Uterus (tissue), 4 donors: ENCODE measurements around the gene COG8. TPM values are rescaled to one million over a fixed set of nuclear protein-coding genes. Genes with fewer than 3 reads are reported as not detected.

ENCODE experiments used
- DNase-seq, 2 donors: peaks; one replicate each; pipeline ENCODE4 v3.0.0-alpha.2; 2019 to 2020
- H3K27ac ChIP-seq, 2 donors: fragments of 200-600 bp; sonication (generic); 1 replicate in 1 of 2; 2 replicates in 1 of 2; pipeline ENCODE4 v1.5.1; 2016 to 2018
- H3K27me3 ChIP-seq, 2 donors: fragments of 200-600 bp; sonication (generic); one replicate each; pipeline ENCODE4 v1.5.1; 2018 to 2019; ENCODE audit warnings: control low read depth in 1 of 2
- H3K36me3 ChIP-seq, 2 donors: fragments of 200-600 bp; sonication (generic); one replicate each; pipeline ENCODE4 v1.5.1; 2019; ENCODE audit warnings: control low read depth in 1 of 2
- H3K4me1 ChIP-seq, 2 donors: fragments of 200-600 bp; sonication (generic); one replicate each; pipeline ENCODE4 v1.5.1; 2018 to 2019; ENCODE audit warnings: control low read depth in 1 of 2
- H3K4me3 ChIP-seq, 2 donors: fragments of 200-600 bp; sonication (generic); 1 replicate in 1 of 2; 2 replicates in 1 of 2; pipeline ENCODE4 v1.5.1; 2018 to 2019; ENCODE audit warnings: mild to moderate bottlenecking in 1 of 2
- H3K9me3 ChIP-seq, 2 donors: fragments of 200-600 bp; sonication (generic); one replicate each; pipeline ENCODE4 v1.5.1; 2019; ENCODE audit warnings: control low read depth in 1 of 2
- CTCF ChIP-seq, 4 experiments: fragments of 200-600 bp in 2 of 4; fragments of 450-650 bp in 2 of 4; sonication (generic) in 2 of 4; IDR thresholded peaks; one replicate each; pipeline ENCODE4 v1.5.1; 2016 to 2019; ENCODE audit warnings: antibody characterized with exemption in 4 of 4, mild to moderate bottlenecking in 2 of 4, moderate library complexity in 1 of 4
- POLR2A ChIP-seq, 2 donors: fragments of 450-650 bp; IDR thresholded peaks; one replicate each; pipeline ENCODE4 v1.6.1; 2016; ENCODE audit warnings: antibody characterized with exemption in 2 of 2, mild to moderate bottlenecking in 1 of 2, moderate library complexity in 1 of 2
- intact Hi-C: fragments of 100-400 bp; cut with DNase I; formaldehyde crosslinking; loops from one replicate; pipeline ENCODE4 v1.15.1; 2023; ENCODE audit warnings: low total_unique reads
- total RNA-seq, 4 donors: library from RNA; depleted of rRNA in 3 of 4; stranded (reverse); fragments of >200 nt in 3 of 4; gene quantifications; one replicate each; pipeline versions ENCODE4 v1.1.0 to v1.2.4, GENCODE V29; 2014 to 2023
- donor health status: DM: yes; HTN: yes; CAD: no.

The COG8 gene
- total RNA-seq, 4 donors from 2014 or later = 39.4 to 58.8 (median 43.0) TPM

DNA sequence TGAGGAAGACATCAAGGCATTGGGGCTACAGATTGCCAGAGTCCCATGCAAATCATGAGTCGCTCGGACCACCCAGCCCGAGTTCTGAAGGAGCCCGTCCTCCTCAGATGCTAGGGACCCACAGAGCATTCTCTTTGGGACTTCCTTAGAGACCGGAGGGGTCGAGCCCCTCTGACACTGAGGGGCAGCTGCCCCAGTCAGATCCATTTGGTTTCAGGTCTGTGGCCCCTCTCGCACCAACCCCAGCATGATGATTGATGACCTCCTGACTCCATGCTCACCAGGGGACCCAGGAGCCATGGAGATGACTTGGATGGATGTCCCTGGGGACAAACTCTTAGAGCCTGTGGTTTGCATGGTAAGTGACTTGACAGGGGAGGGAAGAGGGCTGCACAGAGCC, 17.0 kb downstream of the COG8 start:
- peak in 1 of 2 donors; percentile 5 for DNase-seq
- H3K36me3 ChIP-seq = no peaks in the 10 kb centered on the region
- TF ChIP-seq POLR2A (IDR thresholded peaks at IDR 0.05) = no peak

GRCh38 chr16:69321080-69321479, 18.3 kb downstream of the COG8 start:
- peak in 1 of 2 donors; percentile 8 for DNase-seq
- H3K9me3 ChIP-seq = no peaks in the 10 kb centered on the region
- H3K36me3 ChIP-seq = no peaks in the 10 kb centered on the region
- H3K27ac ChIP-seq = no peak overlapping the region
- H3K4me1 ChIP-seq = no peaks in the 10 kb centered on the region
- no peaks in the 10 kb centered on the region for H3K27me3 ChIP-seq
- no peak for TF ChIP-seq CTCF (IDR thresholded peaks at IDR 0.05)
- no peak for TF ChIP-seq POLR2A (IDR thresholded peaks at IDR 0.05)
- no peak overlapping the region for H3K4me3 ChIP-seq
- intact Hi-C loops = no loop called here

More for the DNA sequence above, 17.0 kb downstream of the COG8 start:
- Histone ChIP-seq H3K27me3 (no peaks in the 10 kb centered on the region), H3K4me3 (no peak overlapping the region), H3K27ac (no peak overlapping the region), H3K9me3 (no peaks in the 10 kb centered on the region), H3K4me1 (peaks cover 0 to 7% of the 10 kb centered on the region in 2 donors)
- intact Hi-C loops = no loop called here

DNA sequence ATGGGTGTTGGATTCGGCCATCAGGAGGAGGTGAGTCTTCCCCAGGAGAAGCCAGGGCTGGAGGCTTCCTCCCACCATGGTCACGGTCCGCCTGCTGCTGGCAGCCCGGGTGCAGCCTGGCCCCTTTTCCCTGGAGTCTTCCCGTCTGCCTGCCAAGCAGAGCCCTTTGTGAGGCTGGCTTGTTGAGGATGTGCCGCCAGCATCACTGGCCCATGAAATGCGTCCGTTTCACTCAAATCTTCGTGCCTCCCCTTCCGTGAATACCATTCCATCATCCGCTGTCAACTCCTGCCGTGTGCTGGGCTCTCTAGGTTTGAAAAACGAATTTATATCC, 18.7 kb downstream of the COG8 start:
- Histone ChIP-seq H3K9me3 (no peaks in the 10 kb centered on the region), H3K36me3 (no peaks in the 10 kb centered on the region), H3K4me3 (no peak overlapping the region), H3K27me3 (no peaks in the 10 kb centered on the region), H3K4me1 (no peaks in the 10 kb centered on the region), H3K27ac (no peak overlapping the region)
- intact Hi-C loops = no loop called here
- peak in 1 of 2 donors; percentile 7 for DNase-seq
- TF ChIP-seq POLR2A (IDR thresholded peaks at IDR 0.05) = no peak
- TF ChIP-seq CTCF (IDR thresholded peaks at IDR 0.05) = no peak

GRCh38 chr16:69319826-69320739, 19.3 kb downstream of the COG8 start:
- no peak for DNase-seq
- Histone ChIP-seq H3K9me3 (no peaks in the 10 kb centered on the region), H3K4me1 (no peaks in the 10 kb centered on the region), H3K27me3 (no peaks in the 10 kb centered on the region), H3K36me3 (no peaks in the 10 kb centered on the region), H3K27ac (no peak overlapping the region), H3K4me3 (no peak overlapping the region)
- intact Hi-C loops = no loop called here
- no peak for TF ChIP-seq CTCF (IDR thresholded peaks at IDR 0.05)
- TF ChIP-seq POLR2A (IDR thresholded peaks at IDR 0.05) = no peak

- Histone ChIP-seq H3K36me3 (no peaks in the 10 kb centered on the region), H3K9me3 (no peaks in the 10 kb centered on the region), H3K27ac (no peak overlapping the region), H3K27me3 (no peaks in the 10 kb centered on the region), H3K4me1 (no peaks in the 10 kb centered on the region), H3K4me3 (no peak overlapping the region)
- intact Hi-C loops = no loop called here
- no peak for DNase-seq
- no peak for TF ChIP-seq POLR2A (IDR thresholded peaks at IDR 0.05)
- no peak for TF ChIP-seq CTCF (IDR thresholded peaks at IDR 0.05)
Observed at GRCh38 chr16:69319381-69319780, 20.0 kb downstream of the COG8 start.
